IPS-NIHi7 (cell line): ENCODE measurements around the gene CCR5AS.

Experiments used
- DNase-seq: peaks from one replicate; pipeline ENCODE4 v3.0.0; 2012; ENCODE audit warnings: mixed read lengths; ENCODE audit errors: extremely low spot score

CCR5AS gene

DNA sequence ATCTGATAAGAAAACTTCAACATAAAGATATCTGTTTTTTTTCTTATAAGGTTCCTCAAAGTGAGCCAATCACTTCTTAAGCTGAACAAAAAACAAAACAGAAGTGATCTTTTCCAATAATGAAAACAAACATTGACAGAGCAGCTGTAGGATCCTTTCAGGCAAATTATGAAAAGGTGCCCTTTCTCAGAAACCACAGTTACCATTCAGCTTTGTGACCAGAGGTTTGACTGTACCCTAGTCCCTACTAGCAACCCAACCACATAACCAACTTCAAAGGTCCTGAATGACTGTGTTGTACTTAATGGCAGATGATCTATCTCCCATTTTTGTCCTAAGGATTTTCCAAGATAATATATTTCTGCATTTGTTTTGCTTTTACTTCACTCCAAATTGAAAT is 92.3 kb downstream of the CCR5AS start:
- DNase-seq, result no peak
